Activated CD4-positive, alpha-beta T cell treated with anti-CD3 and anti-CD28 coated beads, Interleukin-2, amount 50 U/mL, for 48 hours (primary cell): Measurements from ENCODE around the gene UQCC3.
A peak's percentile ranks its signal among the peaks of the same experiment; 100 is the strongest.
"Not testable (repeated sequence)": the region's sequence is repeated elsewhere in the genome, so short reads cannot be mapped to it uniquely, and the experiment has no call there.

Experiments
- DNase-seq, 2 experiments: peaks; one replicate each; pipeline ENCODE4 v3.0.0-alpha.2; 2020

Gene UQCC3

GRCh38 chr11:62703921-62704320 is 32.4 kb downstream of the UQCC3 start:
- not testable (repeated sequence) for DNase-seq

- no peak for DNase-seq
These were observed 33.9 kb downstream of the UQCC3 start for GRCh38 chr11:62705413-62705812.

GRCh38 chr11:62705880-62706849 is 34.7 kb downstream of the UQCC3 start:
- DNase-seq = peak; percentile 92 to 93

- DNase-seq = no peak
These were observed 35.4 kb downstream of the UQCC3 start for GRCh38 chr11:62706850-62707247.

GRCh38 chr11:62707277-62707861 is 35.9 kb downstream of the UQCC3 start, which contains the start of the genes BSCL2 and GNG3:
TSS of gene BSCL2 (minus strand) at chr11:62707424. CDS start at chr11:62707195, 229 bp downstream.
TSS of gene GNG3 (plus strand) at chr11:62707676. CDS start at chr11:62708296, 620 bp downstream.
- no peak for DNase-seq

GRCh38 chr11:62708392-62708791 is 36.9 kb downstream of the UQCC3 start:
- DNase-seq = no peak

GRCh38 chr11:62708793-62709192 is 37.3 kb downstream of the UQCC3 start:
- DNase-seq = peak; percentile 49 to 52

GRCh38 chr11:62709247-62710000 is 38.0 kb downstream of the UQCC3 start:
- DNase-seq = peak; percentile 96

GRCh38 chr11:62710001-62710345 is 38.5 kb downstream of the UQCC3 start:
- peak in 1 of 2 experiments; percentile 40 for DNase-seq

GRCh38 chr11:62712276-62712812 is 40.9 kb downstream of the UQCC3 start:
- no peak for DNase-seq

- no peak for DNase-seq
These were observed 41.4 kb downstream of the UQCC3 start for GRCh38 chr11:62712861-62713260.

- no peak for DNase-seq
These were observed 41.9 kb downstream of the UQCC3 start for GRCh38 chr11:62713343-62713742.

- no peak for DNase-seq
These were observed 44.0 kb downstream of the UQCC3 start for GRCh38 chr11:62715150-62716130.

- DNase-seq = no peak
These were observed 44.7 kb downstream of the UQCC3 start for GRCh38 chr11:62716206-62716605.

- DNase-seq = no peak
These were observed 45.3 kb downstream of the UQCC3 start for GRCh38 chr11:62716816-62717215.

GRCh38 chr11:62719302-62719978 is 48.0 kb downstream of the UQCC3 start:
- DNase-seq = no peak

GRCh38 chr11:62721994-62722393 is 50.5 kb downstream of the UQCC3 start:
- DNase-seq = no peak
